Sigmoid colon (tissue), 4 donors: Measurements from ENCODE around the gene FGR.

Experiments
- POLR2A ChIP-seq, 2 donors: fragments of 450-650 bp; IDR thresholded peaks; one replicate each; pipeline ENCODE4 v1.6.1; 2016; ENCODE audit warnings: antibody characterized with exemption in 2 of 2, mild to moderate bottlenecking in 2 of 2, moderate library complexity in 2 of 2
- POLR2AphosphoS5 ChIP-seq, 4 donors: sonication (generic); formaldehyde crosslinking; IDR thresholded peaks; one replicate each; pipeline ENCODE4 v1.6.1; 2017; ENCODE audit warnings: antibody characterized with exemption in 4 of 4
- TF ChIP-seq, protein P1 (sequence below), 4 experiments: fragments of 450-650 bp in 3 of 4; fragments of 200-600 bp in 1 of 4; IDR thresholded peaks; one replicate each; pipeline ENCODE4 v1.5.1; 2016 to 2019; ENCODE audit warnings: antibody characterized with exemption in 4 of 4, mild to moderate bottlenecking in 3 of 4, moderate library complexity in 2 of 4

DNA sequence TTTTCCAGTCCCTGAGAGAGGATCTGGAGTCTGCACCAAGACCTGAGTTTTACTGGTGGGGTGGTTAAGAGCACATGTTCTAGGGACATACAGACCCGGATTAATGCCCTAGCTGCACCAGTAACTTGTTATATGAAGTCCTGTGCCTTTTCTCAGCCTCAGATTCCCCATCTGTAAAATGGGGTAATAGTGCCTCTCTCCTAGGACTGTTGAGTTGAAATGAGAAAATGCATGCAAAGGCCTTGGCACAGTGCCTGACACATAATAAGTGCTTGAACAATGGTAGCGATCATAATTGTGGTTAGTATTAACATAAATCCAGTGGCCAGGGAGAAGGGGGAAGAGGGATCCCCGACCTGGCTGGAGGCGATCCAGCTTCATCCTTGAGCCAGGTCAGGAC, 43.4 kb downstream of the FGR start:
- TF ChIP-seq POLR2AphosphoS5 (IDR thresholded peaks at IDR 0.05), result no peak
- TF ChIP-seq, protein P1, sequence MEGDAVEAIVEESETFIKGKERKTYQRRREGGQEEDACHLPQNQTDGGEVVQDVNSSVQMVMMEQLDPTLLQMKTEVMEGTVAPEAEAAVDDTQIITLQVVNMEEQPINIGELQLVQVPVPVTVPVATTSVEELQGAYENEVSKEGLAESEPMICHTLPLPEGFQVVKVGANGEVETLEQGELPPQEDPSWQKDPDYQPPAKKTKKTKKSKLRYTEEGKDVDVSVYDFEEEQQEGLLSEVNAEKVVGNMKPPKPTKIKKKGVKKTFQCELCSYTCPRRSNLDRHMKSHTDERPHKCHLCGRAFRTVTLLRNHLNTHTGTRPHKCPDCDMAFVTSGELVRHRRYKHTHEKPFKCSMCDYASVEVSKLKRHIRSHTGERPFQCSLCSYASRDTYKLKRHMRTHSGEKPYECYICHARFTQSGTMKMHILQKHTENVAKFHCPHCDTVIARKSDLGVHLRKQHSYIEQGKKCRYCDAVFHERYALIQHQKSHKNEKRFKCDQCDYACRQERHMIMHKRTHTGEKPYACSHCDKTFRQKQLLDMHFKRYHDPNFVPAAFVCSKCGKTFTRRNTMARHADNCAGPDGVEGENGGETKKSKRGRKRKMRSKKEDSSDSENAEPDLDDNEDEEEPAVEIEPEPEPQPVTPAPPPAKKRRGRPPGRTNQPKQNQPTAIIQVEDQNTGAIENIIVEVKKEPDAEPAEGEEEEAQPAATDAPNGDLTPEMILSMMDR (IDR thresholded peaks at IDR 0.05), result no peak
- no peak for TF ChIP-seq POLR2A (IDR thresholded peaks at IDR 0.05)
